T-helper 2 cell treated with Interferon-gamma antibody and Interleukin-4, amounts not matched to agents 5 μg/mL and 100 μg/mL, for 36 hours (primary cell): ENCODE measurements around the gene TMEM212.

Experiments used
- DNase-seq: peaks from one replicate; pipeline ENCODE4 v3.0.0; 2021; ENCODE audit warnings: low spot score
- H3K27ac Mint-ChIP-seq: one replicate; pipeline ENCODE4 v1.8.0; 2021; ENCODE audit warnings: mild to moderate bottlenecking, mixed read lengths
- H3K27me3 Mint-ChIP-seq: one replicate; pipeline ENCODE4 v1.8.0; 2021; ENCODE audit warnings: low read depth, mixed read lengths
- H3K36me3 Mint-ChIP-seq: one replicate; pipeline ENCODE4 v1.8.0; 2021; ENCODE audit warnings: low read depth, mixed read lengths
- H3K4me1 Mint-ChIP-seq: one replicate; pipeline ENCODE4 v1.8.0; 2021; ENCODE audit warnings: low read depth, mixed read lengths
- H3K4me3 Mint-ChIP-seq: one replicate; pipeline ENCODE4 v1.8.0; 2022; ENCODE audit warnings: mild to moderate bottlenecking, moderate library complexity, mixed read lengths
- H3K9me3 Mint-ChIP-seq: one replicate; pipeline ENCODE4 v1.8.0; 2021; ENCODE audit warnings: mixed read lengths

TMEM212 gene

GRCh38 chr3:171871392-171872274, 28.5 kb downstream of the TMEM212 start:
- no peak overlapping the region for H3K4me3 Mint-ChIP-seq
- peaks cover 3% of the 10 kb centered on the region for H3K4me1 Mint-ChIP-seq
- no peaks in the 10 kb centered on the region for H3K9me3 Mint-ChIP-seq
- DNase-seq: no peak
- H3K36me3 Mint-ChIP-seq: no peaks in the 10 kb centered on the region
- peaks cover 9% of the 10 kb centered on the region for H3K27me3 Mint-ChIP-seq
- no peak overlapping the region for H3K27ac Mint-ChIP-seq

GRCh38 chr3:171873580-171873979, 30.4 kb downstream of the TMEM212 start:
- peaks cover 14% of the 10 kb centered on the region for H3K27me3 Mint-ChIP-seq
- H3K4me3 Mint-ChIP-seq: no peak overlapping the region

GRCh38 chr3:171874251-171874681, 31.1 kb downstream of the TMEM212 start:
- no peaks in the 10 kb centered on the region for H3K9me3 Mint-ChIP-seq
- peaks cover 16% of the 10 kb centered on the region for H3K27me3 Mint-ChIP-seq
- H3K36me3 Mint-ChIP-seq: no peaks in the 10 kb centered on the region
- no peak overlapping the region for H3K4me3 Mint-ChIP-seq
- no peak for DNase-seq
- no peak overlapping the region for H3K27ac Mint-ChIP-seq
- H3K4me1 Mint-ChIP-seq: peaks cover 5% of the 10 kb centered on the region

More at GRCh38 chr3:171873580-171873979, 30.4 kb downstream of the TMEM212 start:
- DNase-seq: no peak
- Mint-ChIP-seq H3K36me3 (no peaks in the 10 kb centered on the region), H3K9me3 (no peaks in the 10 kb centered on the region), H3K4me1 (peaks cover 5% of the 10 kb centered on the region), H3K27ac (no peak overlapping the region)

- no peaks in the 10 kb centered on the region for H3K36me3 Mint-ChIP-seq
- H3K27me3 Mint-ChIP-seq: peaks cover 16% of the 10 kb centered on the region
- H3K9me3 Mint-ChIP-seq: no peaks in the 10 kb centered on the region
- no peak overlapping the region for H3K4me3 Mint-ChIP-seq
- DNase-seq: no peak
- H3K27ac Mint-ChIP-seq: no peak overlapping the region
- peaks cover 5% of the 10 kb centered on the region for H3K4me1 Mint-ChIP-seq
Measured at GRCh38 chr3:171874879-171875278, 31.7 kb downstream of the TMEM212 start.

- Mint-ChIP-seq H3K36me3 (no peaks in the 10 kb centered on the region), H3K27me3 (peaks cover 16% of the 10 kb centered on the region), H3K27ac (no peak overlapping the region), H3K9me3 (no peaks in the 10 kb centered on the region), H3K4me3 (no peak overlapping the region), H3K4me1 (peaks cover 5% of the 10 kb centered on the region)
- peak; percentile 9 for DNase-seq
Measured at GRCh38 chr3:171875923-171876412, 32.8 kb downstream of the TMEM212 start.

GRCh38 chr3:171876680-171877147, 33.6 kb downstream of the TMEM212 start:
- Mint-ChIP-seq H3K4me3 (no peak overlapping the region), H3K9me3 (no peaks in the 10 kb centered on the region), H3K27me3 (peaks cover 18% of the 10 kb centered on the region), H3K36me3 (no peaks in the 10 kb centered on the region), H3K4me1 (peaks cover 5% of the 10 kb centered on the region), H3K27ac (no peak overlapping the region)
- DNase-seq: no peak

GRCh38 chr3:171878461-171879225, 35.5 kb downstream of the TMEM212 start:
- Mint-ChIP-seq H3K9me3 (no peaks in the 10 kb centered on the region), H3K4me1 (peaks cover 5% of the 10 kb centered on the region), H3K4me3 (no peak overlapping the region), H3K27me3 (peaks cover 26% of the 10 kb centered on the region), H3K27ac (no peak overlapping the region), H3K36me3 (no peaks in the 10 kb centered on the region)
- no peak for DNase-seq

- DNase-seq: no peak
- Mint-ChIP-seq H3K27ac (no peak overlapping the region), H3K4me1 (peaks cover 5% of the 10 kb centered on the region), H3K9me3 (no peaks in the 10 kb centered on the region), H3K36me3 (no peaks in the 10 kb centered on the region), H3K4me3 (no peak overlapping the region), H3K27me3 (peaks cover 28% of the 10 kb centered on the region)
Measured at GRCh38 chr3:171879472-171879871, 36.3 kb downstream of the TMEM212 start.

- no peak overlapping the region for H3K4me3 Mint-ChIP-seq
- H3K27me3 Mint-ChIP-seq: peaks cover 26% of the 10 kb centered on the region
- DNase-seq: no peak
- peaks cover 4% of the 10 kb centered on the region for H3K4me1 Mint-ChIP-seq
- H3K9me3 Mint-ChIP-seq: no peaks in the 10 kb centered on the region
- no peaks in the 10 kb centered on the region for H3K36me3 Mint-ChIP-seq
- no peak overlapping the region for H3K27ac Mint-ChIP-seq
Measured at GRCh38 chr3:171880101-171880870, 37.1 kb downstream of the TMEM212 start.

- Mint-ChIP-seq H3K27ac (no peak overlapping the region), H3K9me3 (no peaks in the 10 kb centered on the region), H3K36me3 (no peaks in the 10 kb centered on the region), H3K4me3 (no peak overlapping the region), H3K27me3 (peaks cover 24% of the 10 kb centered on the region), H3K4me1 (peaks cover 3% of the 10 kb centered on the region)
- DNase-seq: no peak
Measured at GRCh38 chr3:171881251-171881650, 38.1 kb downstream of the TMEM212 start.

- H3K27ac Mint-ChIP-seq: no peak overlapping the region
- H3K36me3 Mint-ChIP-seq: no peaks in the 10 kb centered on the region
- no peak overlapping the region for H3K4me3 Mint-ChIP-seq
- H3K9me3 Mint-ChIP-seq: no peaks in the 10 kb centered on the region
- peaks cover 24% of the 10 kb centered on the region for H3K27me3 Mint-ChIP-seq
- no peak for DNase-seq
- H3K4me1 Mint-ChIP-seq: no peaks in the 10 kb centered on the region
Measured at GRCh38 chr3:171883257-171883892, 40.2 kb downstream of the TMEM212 start.

- Mint-ChIP-seq H3K4me1 (no peaks in the 10 kb centered on the region), H3K36me3 (no peaks in the 10 kb centered on the region), H3K27me3 (peaks cover 20% of the 10 kb centered on the region), H3K9me3 (no peaks in the 10 kb centered on the region), H3K27ac (no peak overlapping the region), H3K4me3 (no peak overlapping the region)
- no peak for DNase-seq
Measured at GRCh38 chr3:171883893-171884279, 40.7 kb downstream of the TMEM212 start.

GRCh38 chr3:171888466-171888865, 45.3 kb downstream of the TMEM212 start:
- no peaks in the 10 kb centered on the region for H3K36me3 Mint-ChIP-seq
- no peak overlapping the region for H3K4me3 Mint-ChIP-seq
- peaks cover 17% of the 10 kb centered on the region for H3K27me3 Mint-ChIP-seq
- no peak overlapping the region for H3K27ac Mint-ChIP-seq
- H3K9me3 Mint-ChIP-seq: no peaks in the 10 kb centered on the region
- no peaks in the 10 kb centered on the region for H3K4me1 Mint-ChIP-seq
- DNase-seq: no peak
